CD14-positive monocyte (primary cell): ENCODE data around the gene COL4A2. TPM values are rescaled to one million over a fixed set of nuclear protein-coding genes. Genes with fewer than 3 reads are reported as not detected.
A peak's percentile ranks its signal among the peaks of the same experiment; 100 is the strongest.
"Not testable (repeated sequence)": the region's sequence is repeated elsewhere in the genome, so short reads cannot be mapped to it uniquely, and the experiment has no call there.

Source experiments
- DNase-seq, 3 donors: peaks; one replicate each; pipeline ENCODE4 v3.0.0-alpha.2; 2011 to 2022
- H2AFZ ChIP-seq: 2 replicates; pipeline ENCODE4 v1.6.0; 2012; ENCODE audit warnings: mild to moderate bottlenecking, low read depth, low read length, inconsistent platforms; ENCODE audit not compliant: insufficient read depth, poor library complexity, severe bottlenecking
- H3K27ac ChIP-seq, 2 donors: 1 replicate in 1 of 2; 2 replicates in 1 of 2; pipeline ENCODE4 v1.5.1; 2012 to 2013; ENCODE audit warnings: low read length in 2 of 2, control low read depth in 1 of 2, inconsistent platforms in 1 of 2, low read depth in 1 of 2, mild to moderate bottlenecking in 1 of 2
- H3K27me3 ChIP-seq, 2 donors: one replicate each; pipeline versions ENCODE4 v1.6.0 to v1.6.1; 2011 to 2013; ENCODE audit warnings: low read length in 2 of 2; ENCODE audit not compliant: control insufficient read depth in 2 of 2, insufficient read depth in 2 of 2
- H3K36me3 ChIP-seq, 2 donors: replicated peaks in 1 of 2; 1 replicate in 1 of 2; 2 replicates in 1 of 2; pipeline versions ENCODE4 v1.5.1 to v1.6.1; 2012 to 2013; ENCODE audit warnings: low read length in 2 of 2, control low read depth in 1 of 2, inconsistent platforms in 1 of 2, mild to moderate bottlenecking in 1 of 2; ENCODE audit not compliant: insufficient read depth in 2 of 2, control insufficient read depth in 1 of 2
- H3K4me1 ChIP-seq, 2 donors: 1 replicate in 1 of 2; 2 replicates in 1 of 2; pipeline versions ENCODE4 v1.5.1 to v1.6.1; 2012 to 2013; ENCODE audit warnings: low read length in 2 of 2, control low read depth in 1 of 2, inconsistent platforms in 1 of 2, mild to moderate bottlenecking in 1 of 2, moderate library complexity in 1 of 2; ENCODE audit not compliant: insufficient read depth in 2 of 2, control insufficient read depth in 1 of 2
- H3K4me2 ChIP-seq: replicated peaks from 2 replicates; pipeline ENCODE3; 2012; ENCODE audit warnings: low read length, moderate library complexity, mild to moderate bottlenecking; ENCODE audit not compliant: poor library complexity, severe bottlenecking; ENCODE audit errors: extremely low read depth
- H3K4me3 ChIP-seq, 3 experiments: fragments of 200-600 bp in 1 of 3; sonication (generic) in 1 of 3; replicated peaks in 1 of 3; 1 replicate in 2 of 3; 2 replicates in 1 of 3; pipeline ENCODE4 v1.5.1; 2011 to 2013; ENCODE audit warnings: low read length in 3 of 3, mild to moderate bottlenecking in 3 of 3, control low read depth in 2 of 3, low read depth in 2 of 3, inconsistent platforms in 1 of 3, moderate library complexity in 1 of 3
- H3K79me2 ChIP-seq: 2 replicates; pipeline ENCODE4 v1.6.0; 2012; ENCODE audit warnings: mild to moderate bottlenecking, control low read depth, inconsistent platforms, low read length, moderate library complexity; ENCODE audit not compliant: insufficient read depth
- H3K9ac ChIP-seq: 2 replicates; pipeline ENCODE4 v1.6.0; 2017; ENCODE audit warnings: low read length, mild to moderate bottlenecking; ENCODE audit not compliant: insufficient read depth, poor library complexity, severe bottlenecking
- H3K9me3 ChIP-seq, 2 donors: replicated peaks in 1 of 2; 1 replicate in 1 of 2; 2 replicates in 1 of 2; pipeline versions ENCODE4 v1.5.1 to v1.6.1; 2012 to 2013; ENCODE audit warnings: low read length in 2 of 2, control low read depth in 1 of 2; ENCODE audit not compliant: control insufficient read depth in 1 of 2, insufficient read depth in 1 of 2
- H4K20me1 ChIP-seq: 2 replicates; pipeline ENCODE4 v1.6.0; 2012; ENCODE audit warnings: mild to moderate bottlenecking, low read length, control low read depth, moderate library complexity; ENCODE audit not compliant: insufficient read depth
- H3K27ac Mint-ChIP-seq, 7 donors: one replicate each; pipeline ENCODE4 v1.8.0; 2020; ENCODE audit warnings: mild to moderate bottlenecking in 7 of 7, mixed read lengths in 7 of 7, moderate library complexity in 6 of 7, inconsistent platforms in 2 of 7
- H3K27me3 Mint-ChIP-seq, 3 donors: one replicate each; pipeline ENCODE4 v1.8.0; 2021 to 2022; ENCODE audit warnings: low read depth in 3 of 3, mild to moderate bottlenecking in 3 of 3, mixed read lengths in 3 of 3, moderate library complexity in 3 of 3, inconsistent platforms in 1 of 3
- H3K36me3 Mint-ChIP-seq, 2 donors: one replicate each; pipeline ENCODE4 v1.8.0; 2020; ENCODE audit warnings: mixed read lengths in 2 of 2, inconsistent platforms in 1 of 2, mild to moderate bottlenecking in 1 of 2
- H3K4me1 Mint-ChIP-seq: one replicate; pipeline ENCODE4 v1.8.0; 2020; ENCODE audit warnings: mild to moderate bottlenecking, mixed read lengths
- H3K4me3 Mint-ChIP-seq, 2 donors: one replicate each; pipeline ENCODE4 v1.8.0; 2020; ENCODE audit warnings: mild to moderate bottlenecking in 2 of 2, mixed read lengths in 2 of 2, moderate library complexity in 1 of 2
- H3K9me3 Mint-ChIP-seq, 7 donors: one replicate each; pipeline ENCODE4 v1.8.0; 2020 to 2022; ENCODE audit warnings: mixed read lengths in 7 of 7, mild to moderate bottlenecking in 6 of 7, moderate library complexity in 6 of 7, inconsistent platforms in 2 of 7
- CTCF ChIP-seq: fragments of 200-600 bp; IDR thresholded peaks from one replicate; pipeline ENCODE4 v1.8.0; 2022; ENCODE audit warnings: antibody characterized with exemption, mild to moderate bottlenecking
- WGBS: methylation state at CpG from one replicate; pipeline ENCODE4 v1.1.5; 2013; ENCODE audit warnings: missing lambda C conversion rate; ENCODE audit not compliant: insufficient coverage; 5-methylcytosine and 5-hydroxymethylcytosine counted together
- intact Hi-C, 2 donors: fragments of 100-400 bp; cut with micrococcal nuclease; formaldehyde crosslinking; loops; one replicate each; pipeline versions ENCODE4 v1.15.0 to v1.15.1; 2023
- polyA plus RNA-seq, 3 donors: library from polyadenylated mRNA; depleted of rRNA in 1 of 3; unstranded in 2 of 3; stranded (reverse) in 1 of 3; fragments of 300-500 nt in 2 of 3; fragments of >200 nt in 1 of 3; fragmentation: Illumina TruSeq in 2 of 3; gene quantifications; 1 replicate in 2 of 3; 2 replicates in 1 of 3; pipeline ENCODE4 v1.2.3, GENCODE V29; 2012 to 2021

Gene COL4A2
- polyA plus RNA-seq, 3 donors = not detected

GRCh38 chr13:110450941-110451730, 144.1 kb downstream of the COL4A2 start:
- peaks cover 5% of the 10 kb centered on the region for H3K4me1 Mint-ChIP-seq
- no peak overlapping the region for H2AFZ ChIP-seq
- H3K27ac Mint-ChIP-seq = no peak overlapping the region
- no peaks in the 10 kb centered on the region for H3K79me2 ChIP-seq
- no peak for TF ChIP-seq CTCF
- WGBS = 97% methylated on average over 7 of the region's 12 CpGs
- H3K4me2 ChIP-seq = no peak overlapping the region
- H3K4me1 ChIP-seq = peaks cover 4 to 5% of the 10 kb centered on the region in 2 donors
- no peaks in the 10 kb centered on the region for H3K9me3 ChIP-seq
- no peak overlapping the region for H3K27ac ChIP-seq
- intact Hi-C loops = loop anchor here in 1 of 2 donors (10.0 kb wide), 1 partner anchor 364 kb away; no protein-coding TSS in a partner anchor
- no peak overlapping the region for H3K4me3 ChIP-seq
- no peaks in the 10 kb centered on the region for H3K36me3 ChIP-seq
- no peaks in the 10 kb centered on the region for H3K36me3 Mint-ChIP-seq
- H4K20me1 ChIP-seq = no peaks in the 10 kb centered on the region
- H3K27me3 ChIP-seq = peaks cover 0 to under 1% of the 10 kb centered on the region in 2 donors
- DNase-seq = peak in 1 of 3 donors; percentile 43
- peaks cover 3 to 14% (median 11%) of the 10 kb centered on the region in 3 donors for H3K27me3 Mint-ChIP-seq
- no peaks in the 10 kb centered on the region for H3K9me3 Mint-ChIP-seq
- no peak overlapping the region for H3K9ac ChIP-seq
- H3K4me3 Mint-ChIP-seq = no peak overlapping the region

GRCh38 chr13:110453091-110453490, 146.0 kb downstream of the COL4A2 start:
- not testable (repeated sequence) for H3K4me1 ChIP-seq, H3K9me3 ChIP-seq, H3K27ac ChIP-seq, H3K9me3 Mint-ChIP-seq, H2AFZ ChIP-seq, H3K36me3 Mint-ChIP-seq, H3K4me3 ChIP-seq, H3K9ac ChIP-seq, H4K20me1 ChIP-seq, H3K4me2 ChIP-seq, H3K4me1 Mint-ChIP-seq, H3K79me2 ChIP-seq, H3K36me3 ChIP-seq, H3K4me3 Mint-ChIP-seq, H3K27me3 ChIP-seq, DNase-seq
- peak overlapping the region in 1 of 7 donors; percentile 27 for H3K27ac Mint-ChIP-seq
- 97% methylated on average over 9 of the region's 11 CpGs for WGBS
- intact Hi-C loops = loop anchor here in 1 of 2 donors (10.0 kb wide), 1 partner anchor 362 kb away; no protein-coding TSS in a partner anchor
- peaks cover 7 to 12% (median 8%) of the 10 kb centered on the region in 3 donors for H3K27me3 Mint-ChIP-seq
